A673 (cell line): ENCODE results near the gene GIPC2. TPM values are rescaled to one million over a fixed set of nuclear protein-coding genes. Genes with fewer than 3 reads are reported as not detected.

Experiments used
- BruUV-seq: library from RNA; stranded (reverse); fragments of 400-500 nt; replicated peaks from 2 replicates; lab custom pipeline; 2021; lab: Mats Ljungman, UMichigan
- CTCF ChIA-PET: fragments of 300-600 bp; sonication (Branson Sonifier 250); formaldehyde crosslinking; loops from one replicate; lab custom pipeline; 2022; ENCODE audit warnings: antibody characterized with exemption; lab: Charles Lee
- POLR2A ChIA-PET: fragments of 300-600 bp; sonication (Branson Sonifier 250); formaldehyde crosslinking; loops from one replicate; lab custom pipeline; 2022; ENCODE audit warnings: antibody characterized with exemption; ENCODE audit not compliant: low non-redundant PET; lab: Charles Lee
- DNase-seq: peaks from one replicate; pipeline ENCODE4 v3.0.0-alpha.2; 2015; ENCODE audit warnings: low spot score
- H3K27ac ChIP-seq: fragments of 200-600 bp; sonication (generic); 2 replicates; pipeline ENCODE4 v1.5.1; 2016; ENCODE audit warnings: mixed run types, low read depth, mild to moderate bottlenecking, mixed read lengths, antibody characterized with exemption, low read length; ENCODE audit not compliant: poor library complexity, severe bottlenecking
- H3K27me3 ChIP-seq: fragments of 200-600 bp; sonication (generic); replicated peaks from 2 replicates; pipeline ENCODE4 v1.6.1; 2017; ENCODE audit warnings: mixed run types, low read depth, mild to moderate bottlenecking, mixed read lengths, antibody characterized with exemption, low read length; ENCODE audit not compliant: insufficient read depth, poor library complexity
- H3K36me3 ChIP-seq: fragments of 200-600 bp; sonication (generic); 2 replicates; pipeline ENCODE4 v1.6.1; 2016; ENCODE audit warnings: mixed run types, mild to moderate bottlenecking, mixed read lengths, antibody characterized with exemption, low read length; ENCODE audit not compliant: insufficient read depth, poor library complexity, severe bottlenecking
- H3K4me1 ChIP-seq: fragments of 200-600 bp; sonication (generic); 2 replicates; pipeline ENCODE4 v1.6.1; 2017; ENCODE audit warnings: mixed run types, mild to moderate bottlenecking, mixed read lengths, antibody characterized with exemption, low read length; ENCODE audit not compliant: insufficient read depth, poor library complexity, severe bottlenecking
- H3K4me3 ChIP-seq: fragments of 200-600 bp; sonication (generic); 2 replicates; pipeline ENCODE4 v1.5.1; 2016; ENCODE audit warnings: low read depth, mixed run types, mild to moderate bottlenecking, mixed read lengths, low read length; ENCODE audit not compliant: poor library complexity, severe bottlenecking
- H3K9me3 ChIP-seq: fragments of 200-600 bp; sonication (generic); 2 replicates; pipeline ENCODE4 v1.6.1; 2016; ENCODE audit warnings: mixed run types, low read depth, mild to moderate bottlenecking, mixed read lengths, antibody characterized with exemption, low read length; ENCODE audit not compliant: poor library complexity, severe bottlenecking
- CTCF ChIP-seq: fragments of 300-800, 200-600 bp; sonication (generic); conservative IDR thresholded peaks from 2 replicates; pipeline ENCODE4 v1.5.1; 2017; ENCODE audit warnings: low read depth, mild to moderate bottlenecking, antibody characterized with exemption, low read length, moderate library complexity, mixed read lengths
- EZH2 ChIP-seq: fragments of 200-600 bp; sonication (generic); IDR thresholded peaks from 2 replicates; pipeline ENCODE4 v1.6.1; 2017; ENCODE audit warnings: borderline replicate concordance, low read depth, mild to moderate bottlenecking, mixed read lengths, antibody characterized with exemption, low read length; ENCODE audit not compliant: poor library complexity, severe bottlenecking
- intact Hi-C: fragments of 100-400 bp; cut with micrococcal nuclease; formaldehyde crosslinking; loops from one replicate; pipeline ENCODE4 v1.10.0; 2022; ENCODE audit not compliant: unreplicated experiment
- total RNA-seq: library from RNA; stranded (reverse); gene quantifications from 2 replicates; pipeline ENCODE4 v1.2.3, GENCODE V29; 2021

Gene GIPC2
- total RNA-seq, 1 experiment from 2014 or later = not detected

DNA sequence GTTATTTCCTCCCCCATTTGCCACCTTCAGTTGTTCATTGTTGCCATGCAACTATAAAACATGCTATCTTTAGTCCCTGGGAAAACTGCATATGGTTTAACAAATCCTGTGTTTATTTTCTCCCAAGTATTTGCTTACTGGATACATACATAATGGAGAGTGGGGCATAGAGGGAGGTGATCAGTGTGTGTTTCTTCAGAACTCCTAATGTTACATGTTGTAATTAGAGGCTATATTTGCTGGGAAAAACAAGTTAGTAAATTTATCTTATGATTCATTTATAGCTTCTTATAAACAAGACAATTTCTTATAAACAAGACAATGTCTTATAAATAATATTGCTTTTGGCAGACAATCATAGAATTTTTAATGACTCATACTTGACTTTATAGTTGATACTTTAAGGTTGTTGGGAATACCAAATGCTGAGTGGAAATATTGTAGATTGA lies 7.3 kb upstream of the GIPC2 start:
- H3K27me3 ChIP-seq = peaks cover 2% of the 10 kb centered on the region
- H3K36me3 ChIP-seq = no peaks in the 10 kb centered on the region
- no peaks in the 10 kb centered on the region for H3K4me1 ChIP-seq
- BruUV-seq = no TSS peak
- ChIA-PET CTCF (no interaction called here), POLR2A (no interaction called here)
- no peak overlapping the region for H3K4me3 ChIP-seq
- TF ChIP-seq CTCF = no peak
- intact Hi-C loops = loop anchor here (5.0 kb wide), 1 partner anchor 49 kb away; no protein-coding TSS in a partner anchor
- DNase-seq = no peak
- no peak overlapping the region for H3K27ac ChIP-seq
- H3K9me3 ChIP-seq = no peaks in the 10 kb centered on the region

GRCh38 chr1:78040484-78041089 lies 5.2 kb upstream of the GIPC2 start:
- ChIA-PET CTCF (no interaction called here), POLR2A (no interaction called here)
- Histone ChIP-seq H3K36me3 (no peaks in the 10 kb centered on the region), H3K27me3 (peaks cover 14% of the 10 kb centered on the region), H3K4me1 (no peaks in the 10 kb centered on the region), H3K9me3 (no peaks in the 10 kb centered on the region), H3K4me3 (no peak overlapping the region), H3K27ac (no peak overlapping the region)
- DNase-seq = no peak
- BruUV-seq = no TSS peak
- intact Hi-C loops = no loop called here
- TF ChIP-seq CTCF (no peak), EZH2 (no peak)

- intact Hi-C loops = no loop called here
- Histone ChIP-seq H3K27ac (no peak overlapping the region), H3K4me3 (no peak overlapping the region), H3K36me3 (no peaks in the 10 kb centered on the region), H3K27me3 (peaks cover 33% of the 10 kb centered on the region), H3K4me1 (no peaks in the 10 kb centered on the region), H3K9me3 (no peaks in the 10 kb centered on the region)
- no peak for TF ChIP-seq CTCF
- no peak for TF ChIP-seq EZH2
- ChIA-PET POLR2A (interaction anchor here (0.7 kb wide), 1 partner anchor 57 kb away, joined by 3 read pairs; no protein-coding TSS in a partner anchor), CTCF (no interaction called here)
- DNase-seq = no peak
- no TSS peak for BruUV-seq
These were observed 2.3 kb upstream of the GIPC2 start for GRCh38 chr1:78043436-78043835.
